ENCODE measurements around the gene FAT1. TPM values are rescaled to one million over a fixed set of nuclear protein-coding genes. Genes with fewer than 3 reads are reported as not detected.
"Not testable (repeated sequence)": the region's sequence is repeated elsewhere in the genome, so short reads cannot be mapped to it uniquely, and the experiment has no call there.

The FAT1 gene
- 201 TPM for polyA plus RNA-seq (2013, experiment 1 of 2; ENCODE audit: insufficient read length)
- 189 TPM for polyA plus RNA-seq (2013, experiment 2 of 2; ENCODE audit: insufficient read length)

DNA sequence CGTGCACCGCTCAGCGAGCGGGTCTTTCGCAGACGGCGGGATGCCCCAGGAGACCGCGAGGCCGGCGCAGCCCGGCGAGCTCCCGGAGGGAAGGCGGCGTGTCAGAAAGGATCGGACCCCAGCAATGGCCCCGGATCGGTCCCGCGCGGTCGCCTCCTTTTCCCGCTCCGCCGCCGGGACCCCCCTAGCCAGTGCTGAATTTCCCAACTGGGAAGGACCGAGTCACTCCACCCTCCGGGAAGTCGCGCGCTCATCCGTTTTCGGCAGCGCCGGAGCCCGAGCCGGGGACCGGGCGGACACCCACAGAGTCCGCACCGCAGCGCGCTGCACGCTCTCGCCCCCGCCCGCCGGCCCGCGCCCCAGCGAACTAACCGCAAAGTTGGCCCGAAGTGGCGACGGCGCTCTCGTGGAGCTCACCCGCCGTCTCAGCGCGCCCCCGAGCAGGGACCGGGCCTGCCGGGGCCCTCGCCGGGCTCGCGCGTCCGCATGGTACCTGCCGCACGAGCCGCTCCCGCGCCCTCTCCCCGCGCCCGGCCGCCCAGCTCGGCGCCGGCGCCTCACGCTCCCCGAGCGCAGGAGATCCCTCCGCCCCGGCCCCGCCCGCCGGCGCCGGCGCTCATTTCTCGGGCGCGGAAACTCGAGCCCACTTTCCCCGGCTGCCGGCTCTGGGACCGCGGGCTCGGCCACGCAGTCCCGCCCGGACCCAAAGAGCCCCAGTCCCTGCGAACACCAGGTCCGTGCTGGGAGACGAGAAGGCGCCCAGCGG is at the start of gene FAT1:
Gene FAT1, minus strand, starts transcription at position 565 of the 766 bp plus-strand sequence. CDS start 14,029 bp downstream, outside the sequence.
- DNase-seq: peak; percentile 87

GRCh38 chr4:186772936-186773487 is 49.4 kb upstream of the FAT1 start:
- DNase-seq: no peak

DNA sequence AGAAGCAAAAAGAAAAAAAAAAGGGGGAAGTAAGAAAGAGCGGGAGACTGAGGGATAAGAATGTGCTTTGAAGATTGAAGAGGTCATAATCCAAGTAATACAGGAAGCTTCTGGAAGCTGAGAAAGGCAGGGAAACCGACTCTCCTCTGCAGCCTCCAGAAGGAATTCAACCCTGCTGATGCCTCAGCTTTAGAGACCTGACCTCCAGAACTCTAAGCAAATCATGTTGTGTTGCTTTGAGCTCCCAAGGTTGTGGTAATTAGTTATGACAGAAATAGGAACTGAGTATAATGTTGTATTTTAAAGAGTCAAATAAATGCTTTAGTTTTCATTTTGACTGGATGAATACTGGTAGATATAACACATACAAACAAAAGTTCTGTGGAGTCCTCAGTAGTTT is 48.0 kb upstream of the FAT1 start:
- peak; percentile 30 for DNase-seq

DNA sequence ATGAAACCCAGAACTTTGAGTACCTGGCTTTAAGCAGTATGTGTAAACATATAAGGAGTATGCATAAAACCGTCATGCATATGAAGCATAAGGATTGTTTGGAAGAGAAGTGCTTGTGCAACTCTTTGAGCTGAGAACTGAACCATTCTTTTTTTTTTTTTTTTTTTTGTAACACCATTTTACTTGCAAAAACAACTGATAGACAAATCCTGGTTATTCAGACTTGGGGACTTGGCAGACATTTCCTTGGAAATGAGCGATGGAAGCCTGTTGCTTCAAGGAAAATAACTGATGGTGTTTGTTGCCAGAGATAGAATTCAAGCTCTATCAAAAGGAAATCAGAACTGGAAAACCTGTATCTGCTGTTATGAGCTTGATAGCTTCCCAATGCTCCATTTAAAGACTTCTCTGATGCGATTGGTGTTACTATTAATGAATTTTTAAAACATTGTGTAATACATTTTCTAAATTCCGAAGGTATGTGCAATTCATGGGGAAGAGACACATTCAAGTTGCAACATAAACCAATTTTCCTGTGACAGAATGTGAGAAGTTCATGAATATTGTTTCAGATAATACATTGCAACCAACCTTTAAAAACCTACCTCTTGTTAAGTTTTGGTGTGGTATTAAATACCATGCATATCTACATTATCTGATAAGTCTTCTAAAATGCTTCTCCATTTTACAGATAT is 47.0 kb upstream of the FAT1 start:
- peak; percentile 87 for DNase-seq

DNA sequence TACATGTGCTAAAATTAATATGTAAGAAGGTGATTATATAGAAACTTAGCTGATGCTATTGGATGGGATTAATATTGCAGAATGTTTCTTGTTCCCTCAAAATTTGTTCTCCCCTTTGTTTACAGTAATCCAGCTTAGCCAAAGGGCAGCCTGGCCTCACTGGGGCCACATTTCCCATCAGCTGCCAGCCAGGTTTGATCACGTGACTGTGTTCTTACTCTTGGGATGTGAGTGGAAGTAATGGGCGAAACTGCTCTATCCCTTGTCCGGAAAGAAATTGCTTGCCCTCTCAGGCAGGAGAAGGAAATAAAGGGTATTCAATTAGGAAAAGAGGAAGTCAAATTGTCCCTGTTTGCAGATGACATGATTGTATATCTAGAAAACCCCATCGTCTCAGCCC is 44.1 kb upstream of the FAT1 start:
- DNase-seq: no peak

GRCh38 chr4:186765673-186766546 is 42.3 kb upstream of the FAT1 start:
- DNase-seq: no peak

DNA sequence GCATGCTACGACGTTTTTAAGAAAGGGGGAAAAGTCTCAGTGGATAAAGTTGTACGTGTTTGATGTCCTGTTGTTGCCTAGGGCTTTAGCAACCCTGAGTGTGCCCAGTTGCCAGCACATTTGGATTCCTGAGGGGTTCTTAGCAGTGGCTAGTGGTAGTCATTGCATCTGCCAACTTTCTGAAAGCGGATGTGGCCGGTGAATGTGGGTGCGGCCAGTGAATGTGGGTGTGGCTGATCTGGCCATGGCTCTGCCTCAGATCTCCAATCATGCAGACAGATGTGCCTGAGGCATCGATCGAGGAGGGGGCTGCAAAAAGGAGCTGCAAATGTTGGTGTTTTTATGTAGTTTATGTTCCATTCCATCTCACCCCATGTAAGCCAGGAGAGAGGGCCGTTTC is 41.5 kb upstream of the FAT1 start:
- DNase-seq: no peak

GRCh38 chr4:186764457-186764856 is 40.8 kb upstream of the FAT1 start:
- DNase-seq: no peak

- no peak for DNase-seq
These were observed 39.2 kb upstream of the FAT1 start for GRCh38 chr4:186762865-186763264.

DNA sequence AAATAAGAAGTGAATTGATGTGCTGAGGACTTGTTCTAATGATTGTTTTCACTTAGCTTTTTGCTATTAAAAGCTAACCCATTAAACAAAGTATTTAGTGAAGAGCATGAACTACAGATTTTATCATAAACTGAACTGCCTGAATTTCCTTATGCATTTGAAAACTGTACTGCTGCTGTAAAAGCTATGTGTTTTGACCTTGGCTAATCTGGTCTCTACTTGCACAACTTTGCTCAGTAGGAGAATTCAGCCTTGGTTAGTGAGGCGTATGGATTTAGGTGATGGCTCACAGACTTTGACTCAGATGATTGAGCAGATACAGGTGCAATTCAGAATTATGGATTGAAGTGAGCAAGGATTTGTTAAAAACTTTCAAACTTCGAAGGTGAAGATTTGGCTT is 38.7 kb upstream of the FAT1 start:
- no peak for DNase-seq

DNA sequence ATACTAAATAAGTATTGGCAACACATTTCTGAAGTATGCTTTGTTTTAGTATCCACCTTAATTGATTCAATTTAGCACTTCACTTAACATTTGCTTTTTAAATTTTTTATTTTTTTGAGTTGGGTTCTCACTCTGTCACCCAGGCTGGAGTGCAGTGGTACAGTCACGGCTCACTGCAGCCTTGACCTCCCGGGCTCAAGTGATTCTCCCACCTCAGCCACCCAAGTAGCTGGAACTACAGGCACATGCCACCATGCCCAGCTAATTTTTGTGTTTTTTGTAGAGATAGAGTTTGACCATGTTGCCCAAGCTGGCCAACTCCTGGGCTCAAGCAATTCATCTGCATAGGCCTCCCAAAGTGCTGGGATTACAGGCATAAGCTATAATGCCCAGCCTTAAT is 38.3 kb upstream of the FAT1 start:
- not testable (repeated sequence) for DNase-seq

DNA sequence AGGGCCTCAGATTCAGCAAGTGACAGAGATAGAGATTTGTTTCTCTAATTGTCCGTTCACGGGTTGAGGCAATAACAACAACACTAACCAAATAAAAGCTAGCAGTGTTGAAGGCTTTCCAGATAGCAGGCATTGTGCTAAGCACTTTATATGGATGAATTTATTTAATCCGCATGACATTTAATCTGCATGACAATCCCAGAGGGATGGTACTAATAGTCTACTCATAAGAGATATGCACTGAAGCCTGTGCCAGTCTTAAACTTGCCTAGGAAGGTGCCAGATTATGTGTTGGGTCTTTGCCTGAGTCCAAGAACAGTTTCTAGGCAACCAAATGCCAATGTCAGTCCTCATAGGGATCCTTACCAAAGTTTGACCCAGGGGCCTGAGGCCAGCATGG is 37.7 kb upstream of the FAT1 start:
- DNase-seq: no peak

- peak; percentile 96 for DNase-seq
These were observed 36.9 kb upstream of the FAT1 start for GRCh38 chr4:186760576-186760975.

GRCh38 chr4:186759990-186760389 is 36.3 kb upstream of the FAT1 start:
- no peak for DNase-seq

GRCh38 chr4:186758929-186759682 is 35.5 kb upstream of the FAT1 start:
- no peak for DNase-seq

DNA sequence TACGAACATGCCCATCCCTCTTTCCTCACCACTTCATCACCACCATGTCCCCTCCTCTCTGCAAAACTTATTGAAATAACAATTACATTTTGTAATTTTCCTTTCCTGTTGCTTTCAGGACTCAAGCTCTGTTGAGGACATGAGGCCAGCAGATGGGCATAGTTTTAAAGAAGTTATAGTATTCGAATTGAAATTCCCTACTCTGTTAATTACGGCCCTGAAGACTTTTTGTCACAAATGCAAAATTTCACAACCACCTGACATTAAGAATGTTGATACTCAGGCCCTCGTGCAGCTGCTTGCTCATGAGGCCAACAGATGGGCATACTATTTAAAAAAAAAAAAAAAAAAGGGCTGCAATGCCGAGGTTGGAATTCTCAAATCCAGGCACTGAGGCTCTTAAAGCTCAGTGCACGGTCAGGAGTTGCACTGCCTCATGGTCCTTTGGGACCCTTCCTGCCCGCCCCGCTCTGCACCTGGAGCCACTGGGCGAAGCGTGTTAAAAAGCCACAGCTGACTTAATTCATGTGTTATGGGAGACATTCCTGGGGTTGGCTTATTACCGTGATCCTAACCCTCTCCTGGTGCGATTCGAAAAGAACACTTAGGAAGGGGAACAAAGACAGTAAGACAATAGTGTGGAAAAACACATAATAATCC is 34.2 kb upstream of the FAT1 start:
- DNase-seq: peak; percentile 35

DNA sequence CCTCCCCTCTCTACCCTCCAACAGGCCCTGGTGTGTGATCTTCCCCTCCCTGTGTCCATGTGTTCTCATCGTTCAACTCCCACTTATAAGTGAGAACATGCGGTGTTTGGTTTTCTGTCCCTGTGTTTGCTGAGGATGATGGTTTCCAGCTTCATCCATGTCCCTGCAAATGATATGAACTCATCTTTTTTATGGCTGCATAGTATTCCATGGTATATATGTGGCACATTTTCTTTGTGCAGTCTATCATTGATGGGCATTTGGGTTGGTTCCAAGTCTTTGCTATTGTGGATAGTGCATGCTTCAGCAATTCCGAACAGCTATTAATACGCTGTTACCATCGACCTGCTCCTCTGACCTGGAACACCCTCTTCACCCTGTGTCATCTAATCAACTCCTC is 32.9 kb upstream of the FAT1 start:
- not testable (repeated sequence) for DNase-seq

DNA sequence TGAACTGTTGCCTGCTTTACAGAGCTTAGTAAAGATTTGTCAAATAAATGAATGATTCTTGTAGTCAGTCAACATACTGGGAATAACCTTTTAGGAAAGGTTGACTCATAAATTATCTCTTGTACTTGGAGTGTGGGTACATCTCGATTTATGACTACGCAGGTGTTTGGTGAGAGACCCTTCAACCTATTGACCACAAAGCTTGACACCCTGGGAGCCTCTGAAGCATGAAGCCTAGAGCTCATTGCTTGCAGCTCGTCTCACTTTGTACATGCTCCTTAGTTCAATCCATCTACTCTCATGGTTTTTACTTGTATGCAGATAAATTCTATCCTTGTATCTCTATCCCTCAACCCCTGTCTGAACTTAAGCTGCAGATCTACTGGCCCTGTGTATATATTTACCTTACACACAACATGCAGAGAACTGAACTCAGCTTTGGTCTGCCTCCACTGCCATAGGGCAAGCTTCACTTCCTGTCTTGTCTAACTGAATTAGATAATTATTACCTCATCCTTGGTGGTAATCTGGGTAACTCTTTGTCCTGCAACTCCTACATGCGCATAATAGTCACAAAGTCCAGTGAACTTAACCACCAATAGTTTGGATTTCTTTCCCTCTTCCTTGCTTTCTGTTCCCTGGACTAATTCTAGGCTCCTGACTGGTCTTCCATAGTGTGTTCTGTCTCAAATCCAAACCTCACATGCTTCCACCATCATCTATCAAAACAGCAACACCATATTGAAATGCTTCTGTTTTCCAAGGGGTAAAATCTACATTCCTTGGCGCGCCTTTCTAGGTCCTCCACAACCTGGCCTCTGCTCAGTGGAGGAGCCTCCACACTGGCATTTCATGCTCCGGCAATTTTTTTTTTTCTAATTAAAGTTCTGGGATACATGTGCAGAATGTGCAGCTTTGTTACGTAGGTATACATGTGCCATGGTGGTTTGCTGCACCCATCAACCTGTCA is 32.2 kb upstream of the FAT1 start:
- no peak for DNase-seq

DNA sequence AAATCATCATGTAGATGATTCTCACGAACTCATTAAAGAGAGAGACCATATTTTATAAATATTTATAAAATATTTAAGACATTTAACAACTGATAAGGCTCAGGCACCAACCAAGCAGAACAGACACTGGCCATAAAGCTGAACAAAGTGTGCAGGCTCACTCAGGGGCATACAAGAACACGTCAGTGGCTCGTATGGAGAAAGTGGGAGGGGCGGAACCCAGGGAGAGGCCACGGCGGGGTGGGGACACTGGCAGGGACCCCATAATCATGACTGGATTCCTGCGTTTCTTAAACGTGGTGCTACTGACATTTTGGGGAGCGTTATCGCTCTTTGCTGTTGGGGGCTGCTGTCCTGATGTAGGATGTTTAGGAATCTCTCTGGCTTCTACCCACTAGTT is 31.3 kb upstream of the FAT1 start:
- DNase-seq: no peak

DNA sequence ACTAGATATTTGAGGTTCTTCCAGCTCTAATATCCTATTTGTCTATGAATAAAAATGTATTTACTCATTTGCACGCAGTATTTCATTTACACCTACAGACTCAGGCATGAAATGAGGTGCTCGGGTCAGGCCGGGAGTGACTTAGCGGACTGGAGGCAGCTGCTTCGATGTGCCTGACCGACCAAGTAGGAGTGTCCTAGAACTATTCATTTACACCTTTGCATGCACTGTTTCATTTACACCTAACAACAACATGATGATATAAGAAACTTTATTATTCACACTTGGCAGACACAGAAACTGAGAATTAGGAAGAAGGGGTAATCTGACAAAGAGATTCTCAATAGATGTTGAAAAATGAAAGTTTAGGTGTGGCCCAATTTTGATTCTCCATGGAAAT is 28.7 kb upstream of the FAT1 start:
- DNase-seq: no peak
